ENCODE data around the gene RGS3. TPM values are rescaled to one million over a fixed set of nuclear protein-coding genes. Genes with fewer than 3 reads are reported as not detected.

The RGS3 gene
- total RNA-seq, 4 donors from 2014 or later, result 16.2 to 75.6 (median 54.9) TPM

DNA sequence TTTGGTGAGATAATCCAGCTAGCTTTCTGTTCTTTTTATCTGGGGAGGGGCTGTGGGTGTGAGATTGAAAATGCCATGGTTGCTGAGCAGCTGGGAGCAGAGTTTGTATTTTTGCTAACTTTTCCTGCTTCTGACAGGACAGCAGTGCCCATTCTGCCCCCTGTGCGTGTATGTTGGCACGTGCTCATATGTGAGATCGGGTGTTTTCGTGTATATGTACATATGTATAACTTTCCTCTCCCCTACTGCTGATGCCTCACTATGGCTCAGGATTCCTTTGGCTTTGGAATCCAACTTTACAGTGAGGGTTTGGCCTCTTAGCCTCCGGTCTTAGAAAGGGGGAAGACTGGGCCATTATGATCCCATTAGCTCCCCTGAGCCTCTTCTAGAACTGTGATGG is 38.3 kb downstream of the RGS3 start:
- no peaks in the 10 kb centered on the region for H3K36me3 ChIP-seq
- no peak for DNase-seq
- TF ChIP-seq POLR2A (IDR thresholded peaks at IDR 0.05), result no peak
- TF ChIP-seq, protein P1, sequence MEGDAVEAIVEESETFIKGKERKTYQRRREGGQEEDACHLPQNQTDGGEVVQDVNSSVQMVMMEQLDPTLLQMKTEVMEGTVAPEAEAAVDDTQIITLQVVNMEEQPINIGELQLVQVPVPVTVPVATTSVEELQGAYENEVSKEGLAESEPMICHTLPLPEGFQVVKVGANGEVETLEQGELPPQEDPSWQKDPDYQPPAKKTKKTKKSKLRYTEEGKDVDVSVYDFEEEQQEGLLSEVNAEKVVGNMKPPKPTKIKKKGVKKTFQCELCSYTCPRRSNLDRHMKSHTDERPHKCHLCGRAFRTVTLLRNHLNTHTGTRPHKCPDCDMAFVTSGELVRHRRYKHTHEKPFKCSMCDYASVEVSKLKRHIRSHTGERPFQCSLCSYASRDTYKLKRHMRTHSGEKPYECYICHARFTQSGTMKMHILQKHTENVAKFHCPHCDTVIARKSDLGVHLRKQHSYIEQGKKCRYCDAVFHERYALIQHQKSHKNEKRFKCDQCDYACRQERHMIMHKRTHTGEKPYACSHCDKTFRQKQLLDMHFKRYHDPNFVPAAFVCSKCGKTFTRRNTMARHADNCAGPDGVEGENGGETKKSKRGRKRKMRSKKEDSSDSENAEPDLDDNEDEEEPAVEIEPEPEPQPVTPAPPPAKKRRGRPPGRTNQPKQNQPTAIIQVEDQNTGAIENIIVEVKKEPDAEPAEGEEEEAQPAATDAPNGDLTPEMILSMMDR (IDR thresholded peaks at IDR 0.05), result no peak
- intact Hi-C loops (cut with DNase I; ENCODE audit: low total_unique reads), result no loop called here
- H3K27me3 ChIP-seq, result no peaks in the 10 kb centered on the region
- H3K27ac ChIP-seq, result peak overlapping the region; percentile 55 to 57
- H3K9me3 ChIP-seq, result no peaks in the 10 kb centered on the region
- H3K4me1 ChIP-seq, result no peaks in the 10 kb centered on the region
- peak overlapping the region; percentile 14 to 17 for H3K4me3 ChIP-seq

DNA sequence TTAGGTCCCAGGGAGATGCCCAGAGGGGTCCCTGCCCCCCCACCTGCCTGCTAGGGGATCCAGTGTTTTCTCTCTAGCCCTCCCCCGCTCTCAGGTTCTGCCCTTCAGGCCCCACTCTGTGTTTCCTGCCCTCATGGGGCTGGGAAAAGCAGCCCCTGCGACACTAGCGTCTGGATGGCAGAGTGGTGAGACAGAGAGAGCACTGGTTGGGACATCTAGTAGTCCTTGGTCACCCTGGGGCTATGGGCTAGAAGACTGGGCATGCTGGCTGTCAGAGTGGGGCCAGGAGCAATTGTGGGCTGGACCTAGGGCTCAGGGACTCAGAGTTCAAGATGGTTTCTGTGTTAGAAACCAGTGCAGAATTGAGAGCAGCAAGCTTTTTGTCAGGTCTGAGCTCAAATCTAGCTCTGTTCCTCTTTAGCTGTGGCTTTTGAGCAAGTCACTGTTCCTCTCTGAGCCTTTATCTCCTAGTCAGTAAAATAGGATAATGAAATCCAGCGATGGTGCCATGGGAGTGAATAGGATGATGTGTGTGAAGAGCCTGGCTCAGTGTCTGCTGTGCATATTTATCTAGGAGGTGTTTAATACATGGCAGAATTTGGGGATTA is 39.0 kb downstream of the RGS3 start:
- Histone ChIP-seq H3K9me3 (no peaks in the 10 kb centered on the region), H3K36me3 (no peaks in the 10 kb centered on the region), H3K4me1 (no peaks in the 10 kb centered on the region), H3K27ac (peak overlapping the region; percentile 55 to 57), H3K27me3 (no peaks in the 10 kb centered on the region), H3K4me3 (peak overlapping the region; percentile 14 to 17)
- TF ChIP-seq, protein P1 (IDR thresholded peaks at IDR 0.05), result no peak
- no peak for TF ChIP-seq POLR2A (IDR thresholded peaks at IDR 0.05)
- DNase-seq, result no peak
- intact Hi-C loops (cut with DNase I; ENCODE audit: low total_unique reads), result no loop called here

DNA sequence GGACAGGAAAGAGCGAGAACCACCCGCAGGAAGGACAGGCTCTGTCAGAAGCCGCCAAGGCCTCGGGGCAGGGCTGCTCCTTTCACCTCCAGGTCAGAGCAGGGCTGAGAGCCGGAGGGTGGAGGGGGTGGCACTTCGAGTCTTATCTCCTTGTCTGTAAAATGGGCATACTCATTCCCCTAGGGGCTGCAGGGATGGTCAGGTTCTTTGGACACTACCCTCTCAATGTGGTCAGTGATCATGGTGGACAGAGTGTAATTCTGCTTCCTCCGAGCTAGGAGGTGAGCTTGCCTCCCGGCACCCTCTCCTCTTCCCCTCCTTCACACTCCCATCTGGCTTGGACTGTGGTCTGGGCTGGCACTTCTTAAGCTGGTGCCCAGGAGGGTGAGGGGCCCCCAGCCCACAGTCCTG is 39.6 kb downstream of the RGS3 start:
- no peaks in the 10 kb centered on the region for H3K27me3 ChIP-seq
- intact Hi-C loops (cut with DNase I; ENCODE audit: low total_unique reads), result no loop called here
- H3K9me3 ChIP-seq, result no peaks in the 10 kb centered on the region
- no peak for DNase-seq
- H3K4me3 ChIP-seq, result peak overlapping the region in 1 of 2 donors; percentile 6
- peak overlapping the region in 1 of 2 donors; percentile 29 for H3K27ac ChIP-seq
- TF ChIP-seq, protein P1 (IDR thresholded peaks at IDR 0.05), result no peak
- no peak for TF ChIP-seq POLR2A (IDR thresholded peaks at IDR 0.05)
- no peaks in the 10 kb centered on the region for H3K36me3 ChIP-seq
- no peaks in the 10 kb centered on the region for H3K4me1 ChIP-seq

DNA sequence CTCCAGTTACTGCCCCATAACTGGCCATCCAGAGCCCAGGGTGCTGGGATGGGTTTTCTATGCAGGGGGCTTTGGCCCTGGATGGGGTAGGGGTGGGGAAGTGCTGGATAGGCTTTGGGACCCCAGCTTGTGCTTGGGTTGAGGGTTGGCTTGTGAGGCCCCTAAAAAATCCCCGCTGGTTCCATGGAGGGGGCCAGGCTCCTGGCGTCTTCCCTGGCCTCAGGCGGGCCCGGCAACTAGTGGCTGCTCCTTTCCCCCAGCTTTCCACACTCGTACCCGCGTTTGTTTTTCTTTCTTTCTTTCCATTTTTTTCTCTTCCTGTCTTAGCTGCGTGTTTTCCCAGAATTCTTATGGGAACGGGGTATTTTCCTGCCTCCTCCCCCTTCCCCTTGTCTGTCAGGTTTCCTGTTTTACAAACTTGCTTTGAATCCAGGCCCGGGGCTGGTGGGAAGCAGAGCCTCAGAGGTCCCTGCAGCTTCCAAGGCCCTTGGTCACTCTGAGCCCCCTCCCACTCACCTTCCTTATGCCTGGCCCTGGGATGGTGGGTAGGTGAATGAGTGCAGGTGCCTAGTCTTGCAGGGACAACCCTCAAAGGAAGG is 40.2 kb downstream of the RGS3 start:
- Histone ChIP-seq H3K4me1 (no peaks in the 10 kb centered on the region), H3K36me3 (no peaks in the 10 kb centered on the region), H3K27me3 (no peaks in the 10 kb centered on the region), H3K27ac (peak overlapping the region in 1 of 2 donors; percentile 29), H3K4me3 (peak overlapping the region in 1 of 2 donors; percentile 6), H3K9me3 (no peaks in the 10 kb centered on the region)
- no peak for DNase-seq
- TF ChIP-seq, protein P1 (IDR thresholded peaks at IDR 0.05), result no peak
- no peak for TF ChIP-seq POLR2A (IDR thresholded peaks at IDR 0.05)
- intact Hi-C loops (cut with DNase I; ENCODE audit: low total_unique reads), result no loop called here

DNA sequence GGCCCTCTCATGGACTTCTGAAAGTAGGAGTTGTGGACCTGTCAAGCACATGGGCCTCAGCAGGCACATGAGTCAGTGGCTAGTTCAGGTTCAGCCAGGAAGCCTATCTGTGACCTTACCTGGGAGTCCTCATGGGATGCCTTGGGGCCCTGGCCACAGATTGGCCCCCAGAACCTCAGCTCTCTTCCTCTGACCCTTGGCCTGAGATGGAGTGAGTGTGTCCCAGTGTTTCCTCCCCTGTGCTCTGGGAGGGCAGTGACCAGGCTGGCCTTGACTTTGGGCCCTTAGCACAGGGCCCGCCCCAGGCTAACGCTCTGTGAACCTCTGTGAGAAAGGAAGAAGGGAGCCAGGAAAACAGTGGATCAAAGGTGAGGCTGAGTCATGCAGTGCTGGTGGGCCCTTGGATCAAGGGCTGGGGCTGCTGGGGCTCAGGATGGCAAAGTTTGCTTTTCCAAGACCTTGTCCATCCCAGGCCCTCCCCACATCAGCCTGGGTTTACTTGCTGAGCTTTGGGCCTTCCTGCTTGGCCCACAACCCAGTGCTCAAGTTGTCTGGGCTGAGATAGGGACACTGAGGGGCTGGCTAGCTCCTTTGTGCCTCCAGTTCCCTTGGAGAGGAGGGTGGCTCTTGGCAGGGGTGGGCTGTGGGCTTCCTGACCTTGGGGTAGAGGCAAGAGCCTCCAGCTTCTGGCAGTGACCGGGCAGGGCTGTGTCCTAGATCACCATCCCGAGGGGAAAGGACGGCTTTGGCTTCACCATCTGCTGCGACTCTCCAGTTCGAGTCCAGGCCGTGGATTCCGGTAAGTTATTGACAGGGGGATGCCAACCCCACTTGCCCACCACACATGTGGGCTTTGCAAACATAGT is 41.4 kb downstream of the RGS3 start:
- no peak for DNase-seq
- Histone ChIP-seq H3K27ac (peak overlapping the region in 1 of 2 donors; percentile 29), H3K27me3 (no peaks in the 10 kb centered on the region), H3K36me3 (no peaks in the 10 kb centered on the region), H3K9me3 (no peaks in the 10 kb centered on the region), H3K4me1 (no peaks in the 10 kb centered on the region), H3K4me3 (no peak overlapping the region)
- intact Hi-C loops (cut with DNase I; ENCODE audit: low total_unique reads), result no loop called here
- TF ChIP-seq, protein P1 (IDR thresholded peaks at IDR 0.05), result no peak
- TF ChIP-seq POLR2A (IDR thresholded peaks at IDR 0.05), result no peak
